HepG2 (cell line): ENCODE measurements around the gene DPT. TPM values are rescaled to one million over a fixed set of nuclear protein-coding genes. Genes with fewer than 3 reads are reported as not detected.

Experiments
- AKNA ChIP-seq: sonication (generic); formaldehyde crosslinking; IDR thresholded peaks from 2 replicates; pipeline ENCODE4 v1.4.0; 2020; ENCODE audit warnings: missing genetic modification reagents, borderline replicate concordance
- ASH2L ChIP-seq: fragments of 300-600, 200-600 bp; sonication (generic); IDR thresholded peaks from 2 replicates; pipeline ENCODE4 v1.7.0; 2017; ENCODE audit warnings: low read depth, mild to moderate bottlenecking, moderate library complexity, mixed read lengths, low read length; ENCODE audit not compliant: insufficient read length
- GABPB1 ChIP-seq: IDR thresholded peaks from 2 replicates; pipeline ENCODE4 v1.6.1; 2016; ENCODE audit warnings: mild to moderate bottlenecking, missing genetic modification reagents, moderate library complexity, missing compliant biosample characterization
- GMEB1 ChIP-seq: sonication (generic); formaldehyde crosslinking; IDR thresholded peaks from 2 replicates; pipeline ENCODE4 v1.5.1; 2020; ENCODE audit warnings: missing genetic modification reagents, mild to moderate bottlenecking, borderline replicate concordance
- HMG20B ChIP-seq: conservative IDR thresholded peaks from 2 replicates; pipeline ENCODE4 v1.6.1; 2016; ENCODE audit warnings: missing genetic modification reagents, missing compliant biosample characterization
- HNF4A ChIP-seq: sonication (generic); formaldehyde crosslinking; IDR thresholded peaks from 2 replicates; pipeline ENCODE4 v1.4.0; 2020; ENCODE audit warnings: missing genetic modification reagents
- JUND ChIP-seq: sonication (generic); formaldehyde crosslinking; IDR thresholded peaks from 2 replicates; pipeline ENCODE4 v1.8.0; 2022; ENCODE audit warnings: mild to moderate bottlenecking, missing genetic modification reagents
- MBNL3 ChIP-seq: fragments of 250-450 bp; sonication (Bioruptor Pico); conservative IDR thresholded peaks from 2 replicates; pipeline ENCODE4 v1.8.0; 2022; ENCODE audit warnings: mild to moderate bottlenecking, inconsistent platforms
- MEF2D ChIP-seq: sonication (generic); formaldehyde crosslinking; IDR thresholded peaks from 2 replicates; pipeline ENCODE4 v1.5.1; 2020; ENCODE audit warnings: mild to moderate bottlenecking, missing genetic modification reagents
- PHF5A ChIP-seq: IDR thresholded peaks from one replicate; pipeline ENCODE4 v1.6.1; 2018; ENCODE audit warnings: low read depth, missing genetic modification reagents; ENCODE audit not compliant: unreplicated experiment
- THYN1 ChIP-seq: sonication (generic); formaldehyde crosslinking; IDR thresholded peaks from 2 replicates; pipeline ENCODE4 v1.8.1; 2023; ENCODE audit warnings: low read depth, mild to moderate bottlenecking, moderate library complexity, missing genetic modification reagents, borderline replicate concordance
- ZFP91 ChIP-seq: sonication (generic); formaldehyde crosslinking; IDR thresholded peaks from 2 replicates; pipeline ENCODE4 v1.9.0; 2022; ENCODE audit warnings: missing genetic modification reagents, mild to moderate bottlenecking, borderline replicate concordance
- ZFY ChIP-seq: sonication (generic); formaldehyde crosslinking; IDR thresholded peaks from 2 replicates; pipeline ENCODE4 v1.4.0; 2020; ENCODE audit warnings: missing genetic modification reagents
- ZNF333 ChIP-seq: sonication (generic); formaldehyde crosslinking; IDR thresholded peaks from 2 replicates; pipeline ENCODE4 v1.4.0; 2020; ENCODE audit warnings: mild to moderate bottlenecking, missing genetic modification reagents, borderline replicate concordance
- ZNF33A ChIP-seq: sonication (generic); formaldehyde crosslinking; IDR thresholded peaks from 2 replicates; pipeline ENCODE4 v1.5.1; 2020; ENCODE audit warnings: missing genetic modification reagents, mild to moderate bottlenecking, moderate library complexity, borderline replicate concordance
- ZNF460 ChIP-seq: sonication (generic); formaldehyde crosslinking; IDR thresholded peaks from 2 replicates; pipeline ENCODE4 v1.5.1; 2020; ENCODE audit warnings: missing genetic modification reagents, mild to moderate bottlenecking, borderline replicate concordance
- polyA plus RNA-seq, 8 experiments: library from polyadenylated mRNA; depleted of rRNA in 3 of 8; stranded (reverse) in 7 of 8; unstranded in 1 of 8; fragments of >200 nt; fragmentation: Illumina TruSeq in 4 of 8; extraction: Trizol in 4 of 8; gene quantifications; 2 replicates each; pipeline versions ENCODE4 v1.2.1 to v1.2.3, GENCODE V29; 2011 to 2016; ENCODE audit warnings: low read depth in 4 of 8, missing spikeins in 1 of 8, mixed read lengths in 1 of 8; ENCODE audit not compliant: insufficient read depth in 1 of 8
- total RNA-seq, 5 experiments: library from RNA; depleted of rRNA; stranded (reverse); fragments of >200 nt; fragmentation: Illumina TruSeq; extraction: Trizol; gene quantifications; 2 replicates each; pipeline ENCODE4 v1.2.3, GENCODE V29; 2016; ENCODE audit warnings: low read depth in 1 of 5
- TF ChIP-seq, protein P1 (sequence below): sonication (generic); formaldehyde crosslinking; IDR thresholded peaks from 2 replicates; pipeline ENCODE4 v1.8.1; 2022; ENCODE audit warnings: low read depth, mild to moderate bottlenecking, missing genetic modification reagents

DPT gene
- total and polyA plus RNA-seq, 2 of the 13 experiments (the other 11 are each of a cell fraction or from before 2014, with no cell fraction given) = 0.04 TPM; not detected in 1

GRCh38 chr1:168739908-168740307 lies 10.9 kb upstream of the DPT start (continued):
- no peak for TF ChIP-seq THYN1 (CRISPR knock-in tag)
- no peak for TF ChIP-seq ASH2L
- no peak for TF ChIP-seq JUND (CRISPR knock-in tag)
- TF ChIP-seq, protein P1, sequence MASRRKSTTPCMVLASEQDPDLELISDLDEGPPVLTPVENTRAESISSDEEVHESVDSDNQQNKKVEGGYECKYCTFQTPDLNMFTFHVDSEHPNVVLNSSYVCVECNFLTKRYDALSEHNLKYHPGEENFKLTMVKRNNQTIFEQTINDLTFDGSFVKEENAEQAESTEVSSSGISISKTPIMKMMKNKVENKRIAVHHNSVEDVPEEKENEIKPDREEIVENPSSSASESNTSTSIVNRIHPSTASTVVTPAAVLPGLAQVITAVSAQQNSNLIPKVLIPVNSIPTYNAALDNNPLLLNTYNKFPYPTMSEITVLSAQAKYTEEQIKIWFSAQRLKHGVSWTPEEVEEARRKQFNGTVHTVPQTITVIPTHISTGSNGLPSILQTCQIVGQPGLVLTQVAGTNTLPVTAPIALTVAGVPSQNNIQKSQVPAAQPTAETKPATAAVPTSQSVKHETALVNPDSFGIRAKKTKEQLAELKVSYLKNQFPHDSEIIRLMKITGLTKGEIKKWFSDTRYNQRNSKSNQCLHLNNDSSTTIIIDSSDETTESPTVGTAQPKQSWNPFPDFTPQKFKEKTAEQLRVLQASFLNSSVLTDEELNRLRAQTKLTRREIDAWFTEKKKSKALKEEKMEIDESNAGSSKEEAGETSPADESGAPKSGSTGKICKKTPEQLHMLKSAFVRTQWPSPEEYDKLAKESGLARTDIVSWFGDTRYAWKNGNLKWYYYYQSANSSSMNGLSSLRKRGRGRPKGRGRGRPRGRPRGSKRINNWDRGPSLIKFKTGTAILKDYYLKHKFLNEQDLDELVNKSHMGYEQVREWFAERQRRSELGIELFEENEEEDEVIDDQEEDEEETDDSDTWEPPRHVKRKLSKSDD (CRISPR knock-in tag) = no peak
- no peak for TF ChIP-seq AKNA
- no peak for TF ChIP-seq PHF5A (CRISPR knock-in tag)
- TF ChIP-seq ZNF33A (CRISPR knock-in tag) = no peak; the same call in 1 of the 2 replicates
- no peak for TF ChIP-seq MBNL3 (CRISPR knock-in tag)
- TF ChIP-seq GABPB1 (CRISPR knock-in tag) = peak; percentile 26; the same call in 1 of the 2 replicates
- TF ChIP-seq HNF4A (CRISPR knock-in tag) = peak; percentile 83
- 0 out of 2 replicates have a peak, but pooled peaks have one; percentile 24 for TF ChIP-seq MEF2D (CRISPR knock-in tag)
- peak; percentile 19; the same call in 1 of the 2 replicates for TF ChIP-seq ZNF460
- peak; percentile 16; the same call in 1 of the 2 replicates for TF ChIP-seq ZFY (CRISPR knock-in tag)
- no peak for TF ChIP-seq GMEB1 (CRISPR knock-in tag)
- TF ChIP-seq ZNF333 = no peak
- TF ChIP-seq HMG20B = no peak
- TF ChIP-seq ZFP91 (CRISPR knock-in tag) = no peak
